Nephron (organoid): ENCODE data around the gene CLNK.

ENCODE experiments used
- H3K27ac Mint-ChIP-seq, 3 experiments: 2 replicates each; pipeline ENCODE4 v1.8.0; 2020; ENCODE audit warnings: mixed read lengths in 3 of 3, mild to moderate bottlenecking in 2 of 3, moderate library complexity in 1 of 3
- H3K27me3 Mint-ChIP-seq: 2 replicates; pipeline ENCODE4 v1.8.0; 2021; ENCODE audit warnings: low read depth, mild to moderate bottlenecking, moderate library complexity, mixed read lengths
- H3K36me3 Mint-ChIP-seq: 2 replicates; pipeline ENCODE4 v1.8.0; 2020; ENCODE audit warnings: low read depth, mixed read lengths
- H3K4me1 Mint-ChIP-seq: 2 replicates; pipeline ENCODE4 v1.8.0; 2020; ENCODE audit warnings: mixed read lengths
- H3K4me3 Mint-ChIP-seq, 3 experiments: 2 replicates each; pipeline ENCODE4 v1.8.0; 2020; ENCODE audit warnings: mild to moderate bottlenecking in 3 of 3, mixed read lengths in 3 of 3, moderate library complexity in 2 of 3
- H3K9me3 Mint-ChIP-seq: 2 replicates; pipeline ENCODE4 v1.8.0; 2020; ENCODE audit warnings: mixed read lengths
- TF ChIP-seq, protein P1 (sequence below), 3 experiments: fragments of 200-600 bp; sonication (generic); IDR thresholded peaks; one replicate each; pipeline ENCODE4 v1.5.0; 2021; ENCODE audit warnings: antibody characterized with exemption in 3 of 3; ENCODE audit not compliant: unreplicated experiment in 3 of 3

CLNK gene

DNA sequence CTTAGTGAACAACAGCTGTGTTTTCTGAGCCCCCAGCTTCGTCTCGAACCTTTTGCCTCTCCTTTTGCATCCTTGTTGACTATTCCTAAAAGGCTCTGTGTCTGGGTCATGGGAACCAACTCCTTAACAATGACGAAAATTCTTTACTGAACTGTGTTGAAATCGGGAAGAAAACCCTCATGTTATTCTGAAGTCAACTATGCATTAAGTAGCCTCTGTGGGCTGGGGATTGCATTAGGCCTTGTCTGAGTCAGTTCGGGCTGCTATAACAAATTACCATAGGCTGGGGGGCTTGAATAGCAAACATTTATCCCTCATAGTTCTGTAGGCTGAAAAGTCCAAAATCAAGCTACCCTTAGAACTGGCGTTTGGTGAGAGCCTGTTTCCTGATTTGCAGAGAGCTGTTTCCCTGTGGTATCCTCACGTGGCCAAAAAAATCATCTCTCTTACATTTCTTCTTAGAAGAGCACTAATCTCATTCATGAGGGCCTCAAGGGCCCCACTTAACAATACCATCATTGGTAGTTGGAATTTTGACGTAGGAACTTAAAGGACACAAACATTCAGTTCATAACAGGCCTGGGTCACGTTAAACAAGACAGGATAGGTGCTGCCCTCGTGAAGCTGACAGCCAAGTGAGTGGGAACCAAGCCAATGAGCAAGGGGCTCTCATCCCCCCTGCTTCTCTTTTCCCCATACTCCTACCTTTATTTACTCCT is 75.9 kb downstream of the CLNK start:
- H3K27me3 Mint-ChIP-seq: peaks cover 4% of the 10 kb centered on the region
- TF ChIP-seq, protein P1, sequence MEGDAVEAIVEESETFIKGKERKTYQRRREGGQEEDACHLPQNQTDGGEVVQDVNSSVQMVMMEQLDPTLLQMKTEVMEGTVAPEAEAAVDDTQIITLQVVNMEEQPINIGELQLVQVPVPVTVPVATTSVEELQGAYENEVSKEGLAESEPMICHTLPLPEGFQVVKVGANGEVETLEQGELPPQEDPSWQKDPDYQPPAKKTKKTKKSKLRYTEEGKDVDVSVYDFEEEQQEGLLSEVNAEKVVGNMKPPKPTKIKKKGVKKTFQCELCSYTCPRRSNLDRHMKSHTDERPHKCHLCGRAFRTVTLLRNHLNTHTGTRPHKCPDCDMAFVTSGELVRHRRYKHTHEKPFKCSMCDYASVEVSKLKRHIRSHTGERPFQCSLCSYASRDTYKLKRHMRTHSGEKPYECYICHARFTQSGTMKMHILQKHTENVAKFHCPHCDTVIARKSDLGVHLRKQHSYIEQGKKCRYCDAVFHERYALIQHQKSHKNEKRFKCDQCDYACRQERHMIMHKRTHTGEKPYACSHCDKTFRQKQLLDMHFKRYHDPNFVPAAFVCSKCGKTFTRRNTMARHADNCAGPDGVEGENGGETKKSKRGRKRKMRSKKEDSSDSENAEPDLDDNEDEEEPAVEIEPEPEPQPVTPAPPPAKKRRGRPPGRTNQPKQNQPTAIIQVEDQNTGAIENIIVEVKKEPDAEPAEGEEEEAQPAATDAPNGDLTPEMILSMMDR (IDR thresholded peaks at IDR 0.05; ENCODE audit: unreplicated experiment in 3 of 3): no peak
- H3K36me3 Mint-ChIP-seq: no peaks in the 10 kb centered on the region

DNA sequence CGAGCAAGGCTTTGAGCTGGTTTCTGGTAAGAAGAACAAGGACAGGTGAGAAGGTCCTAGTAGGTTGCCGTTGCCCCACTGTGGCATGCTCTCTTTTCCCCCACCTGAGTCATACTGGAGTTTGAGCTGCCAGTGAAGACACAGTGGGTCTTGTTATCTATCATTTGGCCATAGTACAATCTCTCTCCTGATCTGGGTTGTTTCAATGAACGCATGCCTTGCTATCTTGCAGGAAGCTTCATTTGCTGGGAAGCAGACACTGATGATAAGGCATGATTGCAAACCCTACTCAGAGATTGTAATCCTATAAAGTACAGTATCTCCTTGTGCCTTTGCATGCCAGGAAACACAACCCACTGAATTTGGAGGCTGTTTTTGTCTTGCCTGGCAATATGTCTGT is 77.4 kb downstream of the CLNK start:
- Mint-ChIP-seq H3K4me3 (no peak overlapping the region), H3K9me3 (no peaks in the 10 kb centered on the region), H3K27me3 (peaks cover 4% of the 10 kb centered on the region), H3K4me1 (no peaks in the 10 kb centered on the region), H3K36me3 (no peaks in the 10 kb centered on the region), H3K27ac (no peak overlapping the region)
- TF ChIP-seq, protein P1 (IDR thresholded peaks at IDR 0.05; ENCODE audit: unreplicated experiment in 3 of 3): no peak

More for the DNA sequence above, 75.9 kb downstream of the CLNK start:
- H3K27ac Mint-ChIP-seq: no peak overlapping the region
- no peaks in the 10 kb centered on the region for H3K9me3 Mint-ChIP-seq
- no peaks in the 10 kb centered on the region for H3K4me1 Mint-ChIP-seq
- no peak overlapping the region for H3K4me3 Mint-ChIP-seq

DNA sequence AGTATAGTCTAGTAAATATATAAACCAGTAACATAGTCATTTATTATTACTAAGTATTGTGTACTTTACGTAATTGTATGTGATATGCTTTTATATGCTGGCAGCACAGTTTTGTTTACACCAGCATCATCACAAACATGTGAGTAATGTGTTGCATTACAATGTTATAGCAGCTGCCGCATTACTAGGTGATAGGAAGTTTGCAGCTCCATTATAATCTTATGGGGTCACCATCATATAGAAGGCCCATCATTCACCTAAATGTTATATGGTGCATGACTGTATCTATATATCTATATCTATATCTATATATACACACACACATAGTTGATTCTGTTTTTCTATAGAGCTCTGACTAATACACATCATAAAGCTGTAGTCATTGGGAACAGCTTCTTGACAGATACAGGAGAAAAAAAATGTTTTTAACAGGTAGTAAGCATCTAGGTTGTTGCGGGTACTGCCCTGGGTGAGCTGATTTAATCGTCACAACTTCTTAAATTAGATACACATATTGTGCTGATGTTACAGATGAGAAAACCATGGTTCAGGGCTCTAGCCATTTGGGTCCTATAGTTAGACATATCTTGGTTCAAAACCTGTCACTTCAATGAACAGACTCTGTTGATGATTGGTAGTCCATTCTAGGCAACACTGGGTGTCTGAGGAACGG is 77.9 kb downstream of the CLNK start:
- no peaks in the 10 kb centered on the region for H3K4me1 Mint-ChIP-seq
- H3K27me3 Mint-ChIP-seq: peaks cover 1% of the 10 kb centered on the region
- no peak overlapping the region for H3K27ac Mint-ChIP-seq
- H3K9me3 Mint-ChIP-seq: no peaks in the 10 kb centered on the region
- no peak overlapping the region for H3K4me3 Mint-ChIP-seq
- TF ChIP-seq, protein P1 (IDR thresholded peaks at IDR 0.05; ENCODE audit: unreplicated experiment in 3 of 3): no peak
- no peaks in the 10 kb centered on the region for H3K36me3 Mint-ChIP-seq

DNA sequence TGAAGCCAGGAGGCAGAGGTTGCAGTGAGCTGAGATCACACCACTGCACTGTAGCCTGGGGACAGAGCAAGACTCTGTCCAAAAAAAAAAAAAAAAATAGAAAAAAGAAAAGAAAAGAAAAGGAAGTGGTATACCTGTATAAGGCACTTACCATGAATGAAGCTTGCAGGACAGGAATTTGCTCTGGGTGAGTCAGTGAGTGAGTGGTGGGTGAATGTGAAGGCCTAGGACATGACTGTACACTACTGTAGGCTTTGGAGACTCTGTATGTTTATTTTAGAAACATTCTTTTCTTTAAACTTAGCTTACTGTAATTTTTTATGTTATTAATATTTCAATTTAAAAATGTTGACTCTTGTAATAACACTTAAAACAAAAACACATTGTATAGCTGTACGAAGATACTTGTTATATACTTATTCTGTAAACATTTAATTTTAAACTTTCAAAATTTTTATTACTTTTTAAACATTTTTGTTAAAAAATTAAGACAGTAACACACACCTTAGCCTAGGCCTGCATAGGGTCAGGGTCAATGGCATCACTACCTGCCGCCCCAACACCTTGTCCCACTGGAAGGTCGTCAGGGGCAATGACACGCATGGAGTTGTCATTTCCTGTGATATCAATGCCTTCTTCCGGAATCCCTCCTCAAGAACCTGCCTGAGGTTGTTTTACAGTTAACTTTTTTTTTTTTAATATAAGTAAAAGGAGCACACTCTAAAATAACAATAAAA is 78.7 kb downstream of the CLNK start:
- TF ChIP-seq, protein P1 (IDR thresholded peaks at IDR 0.05; ENCODE audit: unreplicated experiment in 3 of 3): no peak
- no peak overlapping the region for H3K27ac Mint-ChIP-seq
- no peak overlapping the region for H3K4me3 Mint-ChIP-seq
- H3K27me3 Mint-ChIP-seq: peaks cover 3% of the 10 kb centered on the region
- H3K9me3 Mint-ChIP-seq: no peaks in the 10 kb centered on the region
- no peaks in the 10 kb centered on the region for H3K4me1 Mint-ChIP-seq
- H3K36me3 Mint-ChIP-seq: no peaks in the 10 kb centered on the region

DNA sequence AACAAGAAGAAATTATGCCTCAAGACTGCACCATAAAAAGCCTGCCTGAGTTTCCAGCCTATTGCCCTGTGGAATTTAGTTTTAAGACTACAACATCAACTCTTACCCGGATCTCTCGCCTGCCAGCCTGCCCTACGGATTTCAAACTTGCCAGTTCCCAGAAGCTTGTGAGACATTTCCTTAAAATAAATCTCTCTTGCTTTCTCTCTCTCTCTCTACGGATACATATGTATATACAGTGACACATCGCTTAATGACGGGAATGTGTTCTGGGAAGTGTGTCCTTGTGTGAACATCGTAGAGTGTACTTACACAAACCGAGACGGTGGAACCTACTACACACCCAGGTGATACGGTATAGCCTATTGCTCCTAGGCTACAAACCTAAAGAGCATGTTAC is 79.5 kb downstream of the CLNK start:
- TF ChIP-seq, protein P1 (IDR thresholded peaks at IDR 0.05; ENCODE audit: unreplicated experiment in 3 of 3): no peak
- Mint-ChIP-seq H3K9me3 (no peaks in the 10 kb centered on the region), H3K27ac (no peak overlapping the region), H3K36me3 (no peaks in the 10 kb centered on the region), H3K27me3 (peaks cover 4% of the 10 kb centered on the region), H3K4me3 (no peak overlapping the region), H3K4me1 (no peaks in the 10 kb centered on the region)
